ENCODE data around the gene ARNT2.

ARNT2 gene

DNA sequence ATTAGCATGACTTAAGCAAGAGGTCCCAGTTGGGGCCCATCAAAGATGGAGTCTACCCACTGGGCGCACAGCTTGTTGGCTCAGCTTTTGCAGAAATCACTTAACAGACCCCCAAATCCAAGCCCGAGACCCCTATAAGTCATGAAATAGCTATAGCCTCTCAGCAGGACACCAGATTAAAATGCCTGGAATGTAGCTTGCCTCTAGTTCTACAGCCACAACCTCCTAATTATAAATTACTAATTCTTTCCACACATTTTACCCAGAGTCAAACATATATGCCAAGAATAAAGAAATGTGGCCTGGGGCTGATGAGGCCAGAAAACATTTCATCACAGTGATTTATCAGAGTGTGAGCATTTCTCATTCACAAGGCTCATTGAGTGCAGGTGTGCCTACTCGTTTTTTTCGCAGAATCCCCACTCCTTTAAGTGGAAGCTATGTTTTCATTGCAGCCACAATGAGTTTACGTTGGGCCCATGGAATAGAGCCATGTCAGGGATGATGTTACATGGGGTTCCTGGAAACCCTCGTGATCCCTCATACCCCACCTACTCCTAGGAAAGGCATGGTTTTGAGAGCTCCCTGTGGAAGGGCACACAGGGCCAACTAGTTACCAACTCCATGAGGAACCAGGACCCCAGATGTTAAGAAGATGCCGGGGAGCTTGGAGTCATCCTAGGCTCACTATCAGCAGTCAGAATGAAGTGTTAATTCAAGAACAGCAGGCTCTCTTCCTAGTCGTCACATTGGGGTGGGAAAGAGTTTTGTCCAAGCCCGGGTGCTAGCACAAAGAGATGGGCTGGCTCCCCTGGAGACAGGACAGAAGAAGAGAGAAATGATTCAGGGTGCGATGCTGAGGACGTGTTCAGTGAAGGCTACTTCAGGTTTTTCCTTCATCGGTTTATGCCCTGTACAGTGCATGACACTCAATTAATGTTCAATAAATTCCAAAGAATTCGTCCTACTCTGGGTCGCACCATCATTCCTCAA, 200.7 kb downstream of the ARNT2 start:
- DNase-seq, result no peak

DNA sequence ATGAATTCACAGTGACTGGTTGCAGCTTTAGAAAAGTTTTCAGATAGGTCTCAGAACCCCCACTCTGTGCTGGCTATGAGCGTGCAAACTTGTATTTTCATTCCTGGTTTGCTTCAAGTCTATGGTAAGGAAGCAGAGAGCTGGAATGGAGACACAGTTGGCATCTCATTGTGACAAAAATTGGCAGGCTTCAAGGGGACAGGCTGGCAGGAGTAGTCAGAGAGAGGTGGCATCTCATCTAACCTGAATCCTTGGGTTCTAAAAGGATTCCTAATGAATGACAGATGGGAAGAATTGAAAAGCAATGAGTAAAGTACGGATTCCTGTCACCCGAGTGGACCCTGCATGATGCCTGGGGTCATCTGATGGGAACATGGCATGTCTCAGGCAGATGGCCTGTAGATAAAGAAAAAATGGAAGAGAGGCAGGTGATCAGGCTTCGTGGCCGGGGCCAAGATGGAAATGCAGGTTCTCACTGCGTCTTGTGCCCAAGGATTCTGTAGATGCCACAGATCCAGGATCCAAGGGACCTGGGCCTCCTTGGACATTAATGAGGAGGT, 201.5 kb downstream of the ARNT2 start:
- DNase-seq, result no peak

DNA sequence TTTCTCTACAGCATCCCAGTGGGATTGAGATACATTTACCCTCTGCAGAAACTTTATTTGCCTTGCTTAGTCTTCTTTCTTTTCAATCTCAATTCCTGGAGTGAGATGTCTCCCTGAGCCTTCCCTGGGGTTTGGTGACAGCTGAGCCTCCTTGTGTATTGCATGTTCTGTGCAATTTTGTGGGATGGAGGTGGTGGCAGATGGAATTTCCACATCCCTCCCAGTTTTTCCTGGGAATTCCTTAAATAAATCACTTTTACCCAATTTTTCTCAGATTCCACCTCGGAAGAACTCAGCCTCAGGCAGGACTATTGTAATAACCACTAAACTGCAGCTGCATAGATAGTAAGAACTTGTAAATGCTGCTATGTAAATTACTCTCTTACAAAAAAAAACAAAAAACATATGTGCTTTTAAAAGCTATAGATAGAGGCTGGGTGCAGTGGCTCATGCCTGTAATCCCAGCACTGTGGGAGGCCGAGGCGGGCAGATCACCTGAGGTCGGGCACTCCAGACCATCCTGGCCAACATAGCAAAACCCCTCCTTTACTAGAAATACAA, 202.4 kb downstream of the ARNT2 start:
- DNase-seq, result no peak

DNA sequence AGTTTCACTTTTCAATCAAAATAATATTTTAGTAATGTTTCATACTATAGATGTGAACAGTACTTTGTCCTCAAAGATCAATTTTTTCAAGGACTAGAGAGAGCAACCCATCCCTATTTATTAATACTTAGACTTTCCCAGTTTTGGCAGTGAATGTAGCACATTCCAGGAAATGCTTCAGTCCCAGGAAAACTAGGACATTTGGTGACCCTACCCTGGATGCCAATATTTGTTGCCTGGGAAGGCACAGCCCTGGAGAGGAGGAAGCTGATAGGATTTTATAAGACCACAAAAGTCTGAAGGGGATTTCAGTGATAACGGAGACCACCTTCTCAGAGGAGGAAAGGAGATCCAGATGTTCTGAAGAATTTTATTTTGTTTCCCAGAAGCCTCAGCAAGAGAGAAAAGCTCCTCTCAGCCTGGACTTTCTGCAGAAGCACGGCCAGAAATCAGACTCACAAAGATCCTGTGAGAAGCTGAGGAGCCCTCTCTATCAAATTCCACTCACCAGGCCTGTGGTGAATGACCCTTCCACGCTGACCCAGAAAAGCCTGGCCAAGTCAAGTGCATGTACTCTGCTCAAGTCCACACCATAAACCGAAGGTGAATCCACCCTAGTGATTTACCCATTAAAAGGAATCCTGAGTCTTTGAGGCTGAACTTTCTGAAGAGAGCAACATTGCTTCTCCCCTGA, 203.3 kb downstream of the ARNT2 start:
- DNase-seq, result no peak

DNA sequence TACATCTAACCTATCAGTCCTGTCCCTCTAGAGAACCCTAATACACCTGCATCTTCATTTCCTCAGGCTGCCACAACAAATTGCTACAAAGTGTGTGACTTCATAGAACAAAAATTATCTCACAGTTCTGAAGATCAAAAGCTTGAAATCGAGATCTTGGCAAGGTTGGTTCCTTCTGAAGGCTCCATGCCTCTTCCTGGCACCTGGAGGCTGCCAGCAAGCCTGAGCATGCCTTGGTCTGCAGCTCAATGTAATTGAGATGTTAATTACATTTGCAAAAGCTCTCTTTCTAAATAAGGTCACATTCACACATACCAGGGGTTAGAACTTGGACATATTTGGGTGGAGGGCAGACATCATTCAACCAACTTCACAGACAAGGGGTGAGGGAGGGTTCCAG, 204.5 kb downstream of the ARNT2 start:
- no peak for DNase-seq

DNA sequence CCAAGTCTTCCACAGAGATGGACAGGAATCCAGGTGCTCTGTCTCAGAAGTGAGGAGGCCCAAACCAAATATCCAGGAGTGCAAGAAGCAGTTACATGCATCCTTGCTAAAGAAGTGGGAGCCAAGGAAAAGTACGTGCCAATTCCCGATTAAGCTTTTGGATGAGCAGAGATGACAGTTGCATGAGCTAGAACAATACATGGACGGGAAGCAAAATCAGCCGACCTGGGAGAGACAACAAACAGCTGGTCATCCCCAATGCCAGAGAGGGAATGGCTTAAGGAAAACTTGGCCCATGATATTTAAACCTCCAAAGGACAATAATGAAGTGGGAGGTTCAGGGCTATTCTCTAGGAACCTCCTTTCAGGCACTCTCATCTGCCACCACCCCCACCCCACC, 204.9 kb downstream of the ARNT2 start:
- no peak for DNase-seq

DNA sequence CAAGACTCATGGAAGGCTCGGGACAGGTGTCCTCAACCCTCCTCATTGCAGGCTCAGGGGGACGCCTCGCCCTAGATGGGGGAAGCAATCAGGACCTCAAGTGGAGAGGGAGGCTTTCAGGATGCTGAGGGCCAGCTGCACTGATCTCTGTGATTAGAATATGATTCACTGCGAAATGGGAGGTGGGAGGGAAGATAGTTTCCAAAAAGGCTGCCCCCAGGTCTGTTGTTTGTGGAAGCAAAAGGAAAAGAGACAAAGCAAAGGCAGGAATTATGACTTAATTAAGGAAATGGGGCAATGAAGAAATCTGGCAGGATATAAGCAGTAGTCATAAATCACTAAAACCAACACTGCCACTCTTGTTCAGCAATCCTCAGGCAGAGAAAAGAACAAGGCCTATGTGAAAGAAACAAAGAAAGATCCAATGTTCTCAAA, 205.3 kb downstream of the ARNT2 start:
- no peak for DNase-seq

DNA sequence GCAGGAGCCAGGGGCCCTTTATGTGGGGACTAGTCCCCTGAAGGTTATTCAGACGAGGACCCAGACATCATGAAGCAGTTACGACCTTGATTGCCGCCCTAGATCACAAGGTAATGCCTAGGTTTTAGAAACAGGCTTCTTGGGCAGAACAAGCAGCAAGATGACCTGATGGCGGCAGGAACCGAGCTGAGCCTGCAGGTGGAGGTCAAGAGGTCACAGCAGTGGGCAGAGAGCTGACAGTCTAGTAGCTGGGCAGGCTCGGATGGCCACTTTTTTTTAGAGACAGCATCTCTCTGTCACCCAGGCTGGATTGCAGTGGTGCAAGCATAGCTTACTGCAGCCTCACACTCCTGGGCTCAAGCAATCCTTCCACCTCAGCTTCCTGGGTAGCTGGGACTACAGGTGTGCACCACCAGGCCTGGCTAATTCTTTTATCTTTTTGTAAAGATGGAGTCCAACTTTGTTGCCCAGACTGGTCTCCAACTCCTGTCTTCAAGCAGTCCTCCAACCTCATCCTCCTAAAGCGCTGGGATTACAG, 207.4 kb downstream of the ARNT2 start:
- peak; percentile 7 for DNase-seq

DNA sequence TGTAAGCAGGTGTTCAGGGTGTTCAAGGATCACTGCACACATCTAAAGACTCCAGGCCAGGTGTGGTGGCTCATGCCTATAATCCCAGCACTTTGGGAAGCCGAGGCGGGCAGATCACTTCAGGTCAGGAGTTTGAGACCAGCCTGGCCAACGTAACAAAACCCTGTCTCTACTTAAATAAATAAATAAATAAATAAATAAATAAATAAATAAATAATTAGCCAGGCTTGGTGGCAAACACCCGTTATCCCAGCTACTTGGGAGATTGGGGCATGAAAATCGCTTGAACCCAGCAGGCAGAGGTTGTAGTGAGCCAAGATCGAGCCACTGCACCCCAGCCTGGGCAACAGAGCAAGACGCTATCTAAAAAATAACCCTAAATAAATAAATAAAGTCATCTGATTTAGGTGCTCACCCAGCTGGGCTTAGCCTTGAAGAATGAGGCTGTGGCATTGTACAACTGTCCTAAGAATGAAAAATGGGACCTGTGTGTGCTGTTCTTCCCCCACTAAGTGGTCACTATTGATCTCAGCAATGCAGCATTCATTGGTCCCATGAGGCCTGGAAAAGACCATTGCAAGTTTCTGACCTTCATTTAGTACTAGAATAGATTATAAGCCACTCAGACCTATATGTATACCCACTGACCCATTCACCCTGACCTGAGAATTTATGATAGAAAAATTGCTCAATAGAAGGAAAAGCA, 208.1 kb downstream of the ARNT2 start:
- DNase-seq, result no peak

DNA sequence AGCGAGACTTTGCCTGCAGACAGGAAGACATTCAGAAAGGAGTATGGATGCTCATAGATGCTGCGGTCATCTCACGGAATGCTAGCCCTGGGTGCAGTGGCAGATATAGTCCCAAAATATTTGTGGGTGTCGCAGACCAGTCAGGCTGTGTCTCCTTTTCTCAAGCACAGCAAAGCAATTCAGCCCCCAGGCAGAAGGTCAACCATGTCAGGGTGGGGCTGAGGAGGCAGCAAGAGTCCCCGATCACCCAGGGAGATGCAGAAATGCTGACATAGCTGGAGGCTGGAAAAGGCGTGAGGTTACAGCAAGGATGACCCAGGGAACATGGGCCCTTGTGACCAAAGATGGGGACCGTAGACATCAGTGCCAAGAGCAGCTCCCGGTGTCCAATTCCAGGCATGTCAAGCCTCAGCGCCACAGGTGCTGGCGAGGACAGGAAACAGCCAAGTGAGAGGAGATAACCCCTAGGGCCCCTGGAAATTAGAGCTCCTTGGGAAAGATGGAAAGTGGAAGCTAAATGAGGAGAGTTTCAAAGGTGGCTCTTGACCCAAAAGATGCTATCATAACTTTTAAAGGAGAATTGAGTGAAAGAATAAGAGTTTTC, 209.7 kb downstream of the ARNT2 start:
- DNase-seq, result no peak

DNA sequence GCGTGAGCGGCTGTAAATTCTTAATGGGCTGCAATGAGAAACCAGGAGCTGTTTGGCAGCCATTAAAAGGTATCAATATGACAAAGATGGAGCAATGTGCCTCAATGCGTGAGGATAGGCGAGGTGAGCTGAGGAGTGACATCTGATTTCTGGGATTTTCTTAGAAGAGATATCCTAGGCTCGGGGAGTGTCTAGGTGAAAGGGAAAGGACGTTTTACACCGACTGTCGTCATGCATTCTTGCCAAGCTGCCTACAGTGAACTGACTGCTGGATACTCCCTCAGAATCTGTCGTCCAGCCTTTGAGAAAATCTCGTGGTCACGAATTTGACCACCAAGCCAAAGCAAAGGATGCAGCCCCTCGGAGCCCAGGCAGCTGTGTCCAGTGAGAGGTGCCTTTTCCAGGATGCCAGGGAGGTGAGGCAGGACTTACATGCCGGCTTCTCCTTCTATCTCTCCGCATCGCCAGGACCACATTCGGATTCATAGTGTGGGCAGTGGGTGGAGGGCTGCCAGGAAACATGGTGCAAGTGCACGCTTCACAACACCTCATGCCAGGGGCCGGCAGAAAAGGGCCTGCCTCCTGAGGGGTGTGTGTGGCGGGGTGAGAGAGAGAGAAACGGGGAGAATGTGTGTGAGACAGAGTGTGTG, 210.7 kb downstream of the ARNT2 start:
- no peak for DNase-seq

DNA sequence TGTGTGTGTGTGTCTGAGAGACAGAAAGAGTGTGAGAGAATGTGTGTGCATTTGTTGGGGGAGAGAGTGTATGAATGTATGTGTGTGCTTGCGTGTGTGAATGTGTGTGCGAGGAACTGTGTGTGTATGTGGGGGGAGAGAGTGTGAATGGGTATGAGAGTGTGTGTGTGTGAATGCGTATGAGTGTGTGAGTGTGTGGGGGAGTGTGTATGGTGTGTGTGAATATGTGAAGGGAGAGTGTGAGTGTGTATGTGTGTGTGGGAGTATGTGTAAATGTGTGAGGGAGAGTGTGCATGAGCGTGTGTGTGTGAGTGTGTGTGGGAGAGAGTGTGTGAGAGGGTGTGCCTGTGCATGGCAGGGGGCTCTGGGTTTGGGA, 211.2 kb downstream of the ARNT2 start:
- DNase-seq, result no peak

DNA sequence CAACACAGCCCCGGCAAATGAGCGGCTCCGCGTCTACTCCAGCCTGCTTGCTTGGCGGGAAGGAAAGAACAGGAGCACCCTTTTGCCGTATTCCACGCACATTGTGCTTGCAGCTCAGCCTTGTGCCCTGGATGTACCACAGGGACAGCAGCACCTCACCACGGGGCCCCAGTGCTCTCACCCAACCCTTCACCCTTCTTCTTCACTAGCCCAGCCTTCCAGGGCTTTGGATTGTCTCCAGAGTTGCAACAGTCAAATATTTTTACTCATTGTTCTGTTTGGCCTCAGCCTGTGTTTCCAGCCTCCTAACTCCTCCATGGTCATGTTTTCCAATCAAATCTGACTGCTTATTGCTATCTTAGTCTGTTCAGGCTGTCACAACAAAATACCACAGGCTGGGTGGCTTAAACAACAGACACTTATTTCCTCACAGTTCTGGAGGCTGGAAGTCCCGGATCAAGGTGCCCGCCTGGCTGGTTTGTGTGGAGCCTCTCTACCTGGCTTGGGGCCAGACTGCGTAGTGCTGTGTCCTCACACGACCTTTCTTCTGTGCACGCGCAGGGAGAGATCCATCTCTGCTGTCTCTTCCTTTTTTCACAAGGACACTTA, 211.7 kb downstream of the ARNT2 start:
- DNase-seq, result peak; percentile 85

DNA sequence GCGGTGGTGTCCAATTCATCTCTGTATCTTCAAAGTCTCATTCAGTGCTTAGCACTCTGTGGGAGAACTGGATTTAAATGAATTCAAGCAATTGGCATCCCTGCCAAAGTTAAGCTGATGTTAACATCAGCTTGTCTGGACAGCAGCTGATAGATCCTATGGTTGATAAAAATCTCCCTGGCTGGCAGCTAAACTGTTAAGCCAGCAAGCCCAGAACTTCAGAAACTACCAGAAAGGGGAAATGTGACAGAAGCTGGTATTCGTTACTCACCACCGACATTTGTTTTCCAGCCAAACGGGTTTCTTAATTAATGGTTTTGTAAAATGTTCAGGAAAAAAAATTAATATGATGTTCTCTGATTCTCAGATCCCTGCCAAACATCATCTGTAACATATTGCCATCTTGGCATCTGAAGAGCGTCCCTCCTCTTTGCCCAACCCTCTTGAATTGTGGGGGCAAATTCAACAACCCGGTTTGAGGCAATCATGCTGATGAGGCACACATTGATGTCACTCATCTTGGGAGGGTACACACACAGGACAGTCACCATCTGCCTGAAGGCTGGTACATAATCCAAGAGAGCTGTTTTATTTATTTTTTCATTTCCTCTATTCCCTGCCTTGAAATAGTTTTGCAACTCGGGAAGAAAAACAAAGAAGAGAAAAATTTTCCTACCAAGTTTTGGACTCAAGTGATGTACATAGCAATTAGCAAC, 214.7 kb downstream of the ARNT2 start:
- DNase-seq, result no peak

DNA sequence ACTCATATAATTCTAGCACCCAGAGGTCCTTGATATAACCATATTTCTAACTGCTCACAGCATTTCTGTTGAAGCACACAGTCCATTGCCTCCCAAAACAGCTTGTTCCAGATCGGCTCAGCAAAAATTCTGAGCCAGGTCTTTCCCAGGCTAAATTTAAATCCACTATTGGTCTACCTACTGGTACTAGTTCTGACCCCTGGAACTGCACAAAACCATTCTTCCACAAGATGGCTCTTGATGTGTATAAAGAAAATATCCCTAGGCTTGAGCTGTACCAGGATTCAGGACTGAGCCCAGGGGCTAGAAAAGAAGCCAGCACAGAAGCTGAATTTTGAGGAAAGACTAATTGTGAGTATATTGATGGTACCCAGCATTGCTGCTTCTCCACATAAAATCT, 215.5 kb downstream of the ARNT2 start:
- DNase-seq, result no peak

DNA sequence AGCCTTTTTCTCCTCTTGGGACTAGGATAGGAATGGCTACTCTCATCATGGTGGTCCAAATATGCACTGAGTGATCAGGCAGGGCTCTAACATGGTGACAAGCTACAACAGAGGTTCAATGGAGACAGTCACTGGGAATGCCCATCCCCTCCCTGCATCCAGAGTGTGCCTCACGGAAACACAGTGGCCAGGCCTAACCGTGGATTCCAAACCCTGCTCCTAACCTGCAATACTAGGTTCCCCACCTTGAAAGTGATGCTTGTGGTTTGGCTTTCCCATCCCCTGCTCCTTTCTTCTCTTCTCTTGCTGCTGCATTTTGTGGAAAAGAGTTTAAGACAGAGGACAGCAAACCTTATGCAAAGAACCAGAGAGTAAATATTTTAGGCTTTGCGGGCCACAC, 216.0 kb downstream of the ARNT2 start:
- no peak for DNase-seq

DNA sequence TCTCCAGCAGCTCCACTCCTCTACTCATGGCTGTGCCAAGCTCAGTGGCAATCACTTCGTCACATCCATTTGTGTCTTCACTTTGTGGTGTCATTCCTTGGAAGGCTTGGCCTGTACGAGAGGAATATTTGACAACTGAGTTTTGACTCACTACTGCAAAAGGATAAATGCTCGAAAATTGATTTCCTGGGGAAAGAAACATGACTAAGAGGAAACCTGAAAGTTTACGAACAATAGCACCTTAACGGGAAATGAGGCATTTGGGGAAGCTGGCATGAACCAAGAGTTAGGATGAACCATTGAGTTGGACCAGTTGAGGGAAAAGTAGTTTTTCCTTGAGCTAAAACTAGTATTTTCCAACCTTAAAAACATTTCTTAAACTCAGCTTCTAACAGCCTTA, 216.7 kb downstream of the ARNT2 start:
- no peak for DNase-seq

DNA sequence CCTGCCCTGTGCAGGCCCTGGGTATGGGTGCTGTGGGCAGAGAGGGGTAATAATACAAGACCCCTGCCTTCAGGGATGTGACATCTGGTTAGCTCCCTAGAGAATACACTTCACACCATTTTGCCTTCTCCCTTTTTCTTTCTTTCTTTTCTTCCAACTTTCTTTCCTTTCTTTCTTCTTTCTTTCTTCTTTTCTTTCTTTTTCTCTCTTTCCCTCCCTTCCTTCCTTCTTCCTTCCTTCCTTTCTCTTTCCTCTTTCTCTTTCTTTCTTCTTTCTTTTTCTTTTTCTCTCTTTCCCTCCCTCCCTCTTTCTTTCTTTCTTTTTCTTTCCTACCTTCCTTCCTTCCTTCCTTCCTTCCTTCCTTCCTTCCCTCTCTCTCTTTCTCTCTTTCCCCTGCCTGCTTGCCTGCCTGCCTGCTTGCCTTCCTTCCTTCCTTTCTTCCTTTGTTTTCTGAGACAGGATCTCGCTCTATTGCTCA, 222.5 kb downstream of the ARNT2 start:
- no peak for DNase-seq

DNA sequence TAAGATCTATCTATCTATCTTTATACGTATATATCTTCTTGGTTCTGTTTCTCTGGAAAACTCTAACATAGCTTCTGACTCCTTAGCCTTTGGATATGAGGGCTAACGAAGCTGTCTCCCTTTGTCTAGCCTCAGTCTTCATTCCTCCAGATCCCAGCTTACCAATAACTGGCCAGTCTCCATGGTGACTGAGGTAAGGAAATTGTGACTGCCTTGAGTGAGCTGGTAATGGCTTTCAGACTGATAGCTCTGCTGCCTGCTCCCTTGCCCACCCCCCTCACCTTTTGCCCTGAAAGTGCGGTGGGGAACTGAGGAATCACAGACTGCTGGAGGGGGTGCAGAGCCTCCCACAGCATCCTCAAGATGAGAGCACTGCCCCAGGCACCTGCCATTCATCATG, 225.2 kb downstream of the ARNT2 start:
- DNase-seq, result no peak

DNA sequence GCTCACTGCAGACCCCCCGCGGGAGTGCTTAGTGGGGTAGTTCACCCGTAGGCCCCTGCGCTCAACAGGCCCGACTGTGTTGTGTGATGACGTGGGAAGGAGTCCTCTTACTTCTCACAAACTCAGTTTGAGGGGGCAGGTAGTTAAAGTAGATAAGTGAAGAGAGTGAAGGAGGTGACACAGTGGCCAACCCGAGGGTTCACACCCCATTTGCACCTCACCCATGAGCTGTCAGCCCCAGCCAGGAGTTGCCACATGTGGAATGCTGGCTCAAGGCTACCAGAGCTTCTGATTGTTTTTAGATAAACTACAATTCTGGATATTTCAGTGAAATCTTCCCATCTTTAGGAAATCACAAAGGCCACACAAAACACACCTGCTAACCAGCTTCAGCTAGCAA, 226.8 kb downstream of the ARNT2 start:
- DNase-seq, result no peak
